Nephron (organoid): Measurements from ENCODE around the gene EMD.
"Not testable (repeated sequence)": the region's sequence is repeated elsewhere in the genome, so short reads cannot be mapped to it uniquely, and the experiment has no call there.

ENCODE experiments used
- H3K27ac Mint-ChIP-seq, 3 experiments: 2 replicates each; pipeline ENCODE4 v1.8.0; 2020; ENCODE audit warnings: mixed read lengths in 3 of 3, mild to moderate bottlenecking in 2 of 3, moderate library complexity in 1 of 3
- H3K27me3 Mint-ChIP-seq: 2 replicates; pipeline ENCODE4 v1.8.0; 2021; ENCODE audit warnings: low read depth, mild to moderate bottlenecking, moderate library complexity, mixed read lengths
- H3K36me3 Mint-ChIP-seq: 2 replicates; pipeline ENCODE4 v1.8.0; 2020; ENCODE audit warnings: low read depth, mixed read lengths
- H3K4me1 Mint-ChIP-seq: 2 replicates; pipeline ENCODE4 v1.8.0; 2020; ENCODE audit warnings: mixed read lengths
- H3K4me3 Mint-ChIP-seq, 3 experiments: 2 replicates each; pipeline ENCODE4 v1.8.0; 2020; ENCODE audit warnings: mild to moderate bottlenecking in 3 of 3, mixed read lengths in 3 of 3, moderate library complexity in 2 of 3
- H3K9me3 Mint-ChIP-seq: 2 replicates; pipeline ENCODE4 v1.8.0; 2020; ENCODE audit warnings: mixed read lengths
- CTCF ChIP-seq, 3 experiments: fragments of 200-600 bp; sonication (generic); IDR thresholded peaks; one replicate each; pipeline ENCODE4 v1.5.0; 2021; ENCODE audit warnings: antibody characterized with exemption in 3 of 3; ENCODE audit not compliant: unreplicated experiment in 3 of 3

Gene EMD

DNA sequence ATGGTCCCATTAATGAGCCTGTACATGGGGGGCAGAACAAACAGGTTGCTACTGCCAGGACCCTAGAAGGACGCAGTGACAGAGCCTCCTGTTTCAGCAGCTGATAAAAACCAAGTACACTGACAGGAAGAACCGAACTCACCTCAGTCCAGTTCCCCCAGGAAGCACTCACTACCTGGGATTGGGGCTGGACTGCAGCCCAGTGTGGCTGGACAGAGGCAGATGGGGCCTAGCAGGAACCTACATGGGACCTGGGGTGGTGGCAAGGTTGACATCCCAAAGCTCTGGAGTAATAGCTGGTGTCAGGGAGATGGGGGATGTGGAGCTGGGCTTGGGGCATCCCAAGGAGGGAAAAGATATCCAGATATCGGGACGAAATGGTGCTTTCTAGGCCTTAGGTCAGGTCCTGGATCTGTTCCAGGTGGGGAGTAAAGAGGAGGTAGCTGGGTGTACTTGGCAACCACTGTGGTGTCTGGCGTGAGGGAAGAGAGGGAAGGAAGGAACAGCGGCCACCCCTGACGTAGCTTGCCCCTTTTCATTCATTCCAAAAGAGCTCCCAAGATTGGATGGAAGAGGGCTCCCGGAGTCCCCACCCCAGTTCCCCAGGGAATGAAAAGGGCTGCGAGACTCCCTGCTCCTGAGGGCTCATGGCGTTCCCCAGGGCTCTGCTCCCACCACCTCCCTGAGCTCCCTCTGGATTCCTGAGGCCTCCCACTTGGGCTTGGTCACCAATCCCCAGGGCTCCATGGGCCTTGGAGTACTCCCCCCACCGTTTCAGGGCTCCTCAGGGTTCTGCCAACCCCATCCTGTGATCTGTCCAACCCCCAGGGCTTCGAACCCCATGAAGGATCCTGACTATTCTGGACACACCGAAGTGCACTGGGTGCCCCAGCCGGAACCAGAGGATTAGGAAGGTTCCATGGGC is 4.5 kb downstream of the EMD start:
- H3K27ac Mint-ChIP-seq: peak overlapping the region in 1 of 3 experiments; percentile 40
- no peaks in the 10 kb centered on the region for H3K27me3 Mint-ChIP-seq
- H3K4me3 Mint-ChIP-seq: peak overlapping the region in 1 of 3 experiments; percentile 43
- peaks cover 7% of the 10 kb centered on the region for H3K9me3 Mint-ChIP-seq
- TF ChIP-seq CTCF (IDR thresholded peaks at IDR 0.05; ENCODE audit: unreplicated experiment in 3 of 3): no peak
- H3K4me1 Mint-ChIP-seq: peaks cover 8% of the 10 kb centered on the region
- peaks cover 5% of the 10 kb centered on the region for H3K36me3 Mint-ChIP-seq

GRCh38 chrX:154384284-154384892 is 5.3 kb downstream of the EMD start:
- Mint-ChIP-seq H3K9me3 (peaks cover 7% of the 10 kb centered on the region), H3K4me3 (peak overlapping the region in 2 of 3 experiments; percentile 11 to 36), H3K4me1 (peaks cover 8% of the 10 kb centered on the region), H3K36me3 (peaks cover 5% of the 10 kb centered on the region), H3K27ac (peak overlapping the region in 2 of 3 experiments; percentile 40 to 43), H3K27me3 (no peaks in the 10 kb centered on the region)
- peak in 2 of 3 experiments; percentile 14 to 31 for TF ChIP-seq CTCF (IDR thresholded peaks at IDR 0.05; ENCODE audit: unreplicated experiment in 3 of 3)

- H3K9me3 Mint-ChIP-seq, H3K4me1 Mint-ChIP-seq, H3K4me3 Mint-ChIP-seq, H3K27me3 Mint-ChIP-seq, H3K27ac Mint-ChIP-seq, H3K36me3 Mint-ChIP-seq: not testable (repeated sequence)
These were observed 9.0 kb downstream of the EMD start for GRCh38 chrX:154388094-154388493.

DNA sequence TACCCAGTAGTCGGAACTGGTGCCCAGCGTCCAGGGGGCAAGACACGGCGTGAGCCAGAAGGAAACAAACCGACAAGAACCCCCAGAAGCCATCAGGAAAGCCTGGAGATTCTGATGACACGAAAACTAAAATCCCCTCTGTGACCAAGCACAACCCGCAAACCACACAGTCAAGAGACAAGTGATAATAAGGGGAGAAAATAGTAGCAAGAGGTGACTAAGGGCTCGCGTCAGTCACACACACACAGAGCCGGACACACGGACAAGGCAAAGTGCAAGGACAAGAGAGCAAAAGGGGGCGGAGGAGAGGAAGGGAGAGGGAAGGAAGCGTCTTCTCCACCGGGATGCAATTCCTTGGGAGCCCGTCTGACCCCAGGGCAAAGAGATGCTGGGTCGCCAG is 9.6 kb downstream of the EMD start:
- H3K9me3 Mint-ChIP-seq, H3K36me3 Mint-ChIP-seq, H3K27ac Mint-ChIP-seq, H3K27me3 Mint-ChIP-seq, H3K4me1 Mint-ChIP-seq, H3K4me3 Mint-ChIP-seq: not testable (repeated sequence)

DNA sequence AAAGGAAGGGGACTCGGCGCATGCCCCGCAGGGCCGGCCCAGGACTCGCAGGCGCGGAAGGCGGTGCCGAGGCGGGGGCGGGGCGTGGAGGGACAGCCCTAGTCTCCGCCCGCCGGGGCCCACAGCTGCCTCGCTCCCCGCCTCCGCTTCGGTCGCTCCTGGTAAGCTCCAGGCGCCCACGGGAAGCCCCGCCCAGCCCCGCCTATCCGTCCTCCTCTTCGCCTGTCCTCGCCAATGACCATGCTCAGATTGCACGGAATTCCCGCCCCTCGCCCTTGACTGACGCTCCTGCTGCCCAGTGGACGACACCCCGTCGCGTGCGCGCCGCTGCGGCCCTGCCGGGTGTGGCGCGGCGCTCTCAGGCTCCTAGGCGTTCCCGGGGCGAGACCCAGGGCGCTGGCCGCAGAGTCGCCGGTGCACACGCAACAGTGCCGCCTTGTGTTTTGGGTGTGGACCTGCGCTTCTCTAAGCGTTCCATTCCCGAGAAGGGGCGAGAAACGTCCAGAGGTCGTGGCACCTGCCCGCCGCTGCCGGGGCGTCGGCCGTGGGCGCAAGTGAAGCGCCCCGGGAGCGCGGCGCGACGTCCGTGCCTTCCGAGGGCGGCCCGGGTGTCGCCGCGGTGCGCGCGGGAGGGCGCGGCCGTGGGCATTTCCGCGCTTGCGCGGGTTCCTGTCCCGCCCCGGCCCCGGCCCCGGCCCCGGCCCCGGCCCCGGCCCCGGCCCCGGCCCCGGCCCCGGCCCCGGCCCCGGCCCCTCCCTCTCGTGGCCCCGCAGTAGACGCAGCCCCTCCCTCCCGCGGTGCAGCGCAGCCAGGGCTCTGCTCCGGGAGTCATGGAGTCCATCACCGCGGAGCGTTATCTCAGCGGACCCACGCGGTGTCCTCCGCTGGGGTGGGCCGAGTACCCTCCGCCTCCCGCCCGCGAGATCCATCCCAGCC is 11.0 kb downstream of the EMD start:
- not testable (repeated sequence) for H3K36me3 Mint-ChIP-seq, H3K9me3 Mint-ChIP-seq, H3K27ac Mint-ChIP-seq, H3K4me3 Mint-ChIP-seq, H3K27me3 Mint-ChIP-seq, H3K4me1 Mint-ChIP-seq

GRCh38 chrX:154396363-154396762 is 17.3 kb downstream of the EMD start:
- H3K27me3 Mint-ChIP-seq, H3K9me3 Mint-ChIP-seq: not testable (repeated sequence)
- Mint-ChIP-seq H3K36me3 (peaks cover 27% of the 10 kb centered on the region), H3K4me1 (peaks cover 11% of the 10 kb centered on the region), H3K4me3 (peak overlapping the region in 2 of 3 experiments; percentile 98 to 99), H3K27ac (peak overlapping the region in 2 of 3 experiments; percentile 100)

- Mint-ChIP-seq H3K4me3 (peak overlapping the region; percentile 98 to 99 (median 99)), H3K27me3 (peaks cover 5% of the 10 kb centered on the region), H3K27ac (peak overlapping the region; percentile 99 to 100 (median 100)), H3K9me3 (peaks cover 6% of the 10 kb centered on the region), H3K4me1 (peaks cover 11% of the 10 kb centered on the region), H3K36me3 (peaks cover 27% of the 10 kb centered on the region)
- no peak for TF ChIP-seq CTCF (IDR thresholded peaks at IDR 0.05; ENCODE audit: unreplicated experiment in 3 of 3)
These were observed 18.1 kb downstream of the EMD start for GRCh38 chrX:154396973-154397887.
